GDM1 (cell line): ENCODE results near the gene WBP1.
"Not testable (repeated sequence)": the region's sequence is repeated elsewhere in the genome, so short reads cannot be mapped to it uniquely, and the experiment has no call there.

ENCODE experiments used
- DNase-seq: peaks from one replicate; lab custom pipeline; 2025; lab: John Stamatoyannopoulos, UW

WBP1 gene

GRCh38 chr2:74427551-74427950, 30.7 kb upstream of the WBP1 start:
- DNase-seq = no peak

GRCh38 chr2:74428675-74429074, 29.6 kb upstream of the WBP1 start:
- DNase-seq = no peak

- DNase-seq = no peak
Observed at GRCh38 chr2:74429487-74430451, 28.5 kb upstream of the WBP1 start.

- DNase-seq = no peak
Observed at GRCh38 chr2:74430502-74430901, 27.7 kb upstream of the WBP1 start.

- DNase-seq = no peak
Observed at GRCh38 chr2:74436111-74436805, 22.0 kb upstream of the WBP1 start.

- no peak for DNase-seq
Observed at GRCh38 chr2:74436848-74437695, 21.2 kb upstream of the WBP1 start.

GRCh38 chr2:74438248-74438647, 20.0 kb upstream of the WBP1 start:
- no peak for DNase-seq

- DNase-seq = no peak
Observed at GRCh38 chr2:74439373-74439772, 18.9 kb upstream of the WBP1 start.

GRCh38 chr2:74439803-74440377, 18.3 kb upstream of the WBP1 start:
- DNase-seq = no peak

- DNase-seq = peak; percentile 92
Observed at GRCh38 chr2:74440378-74441169, 17.7 kb upstream of the WBP1 start.

- no peak for DNase-seq
Observed at GRCh38 chr2:74441170-74441689, 17.0 kb upstream of the WBP1 start.

- DNase-seq = no peak
Observed at GRCh38 chr2:74441690-74442482, 16.4 kb upstream of the WBP1 start, which contains the start of gene RTKN. TSS of gene RTKN (minus strand) at chr2:74441937. CDS start at chr2:74441816, 121 bp downstream.

- DNase-seq = not testable (repeated sequence)
Observed at GRCh38 chr2:74442483-74443297, 15.5 kb upstream of the WBP1 start.

GRCh38 chr2:74444498-74445318, 13.5 kb upstream of the WBP1 start:
- no peak for DNase-seq

GRCh38 chr2:74447230-74447999, 10.8 kb upstream of the WBP1 start:
- DNase-seq = no peak

GRCh38 chr2:74448771-74449170, 9.5 kb upstream of the WBP1 start:
- DNase-seq = no peak

- DNase-seq = no peak
Observed at GRCh38 chr2:74450570-74451190, 7.6 kb upstream of the WBP1 start.
